ENCODE data around the gene FSTL4. TPM values are rescaled to one million over a fixed set of nuclear protein-coding genes. Genes with fewer than 3 reads are reported as not detected.

Gene FSTL4
- total and polyA plus RNA-seq, 4 donors: 0.02 to 0.18 TPM; not detected in 2

GRCh38 chr5:133341296-133341695 is 271.0 kb downstream of the FSTL4 start (continued):
- TF ChIP-seq, protein P1, sequence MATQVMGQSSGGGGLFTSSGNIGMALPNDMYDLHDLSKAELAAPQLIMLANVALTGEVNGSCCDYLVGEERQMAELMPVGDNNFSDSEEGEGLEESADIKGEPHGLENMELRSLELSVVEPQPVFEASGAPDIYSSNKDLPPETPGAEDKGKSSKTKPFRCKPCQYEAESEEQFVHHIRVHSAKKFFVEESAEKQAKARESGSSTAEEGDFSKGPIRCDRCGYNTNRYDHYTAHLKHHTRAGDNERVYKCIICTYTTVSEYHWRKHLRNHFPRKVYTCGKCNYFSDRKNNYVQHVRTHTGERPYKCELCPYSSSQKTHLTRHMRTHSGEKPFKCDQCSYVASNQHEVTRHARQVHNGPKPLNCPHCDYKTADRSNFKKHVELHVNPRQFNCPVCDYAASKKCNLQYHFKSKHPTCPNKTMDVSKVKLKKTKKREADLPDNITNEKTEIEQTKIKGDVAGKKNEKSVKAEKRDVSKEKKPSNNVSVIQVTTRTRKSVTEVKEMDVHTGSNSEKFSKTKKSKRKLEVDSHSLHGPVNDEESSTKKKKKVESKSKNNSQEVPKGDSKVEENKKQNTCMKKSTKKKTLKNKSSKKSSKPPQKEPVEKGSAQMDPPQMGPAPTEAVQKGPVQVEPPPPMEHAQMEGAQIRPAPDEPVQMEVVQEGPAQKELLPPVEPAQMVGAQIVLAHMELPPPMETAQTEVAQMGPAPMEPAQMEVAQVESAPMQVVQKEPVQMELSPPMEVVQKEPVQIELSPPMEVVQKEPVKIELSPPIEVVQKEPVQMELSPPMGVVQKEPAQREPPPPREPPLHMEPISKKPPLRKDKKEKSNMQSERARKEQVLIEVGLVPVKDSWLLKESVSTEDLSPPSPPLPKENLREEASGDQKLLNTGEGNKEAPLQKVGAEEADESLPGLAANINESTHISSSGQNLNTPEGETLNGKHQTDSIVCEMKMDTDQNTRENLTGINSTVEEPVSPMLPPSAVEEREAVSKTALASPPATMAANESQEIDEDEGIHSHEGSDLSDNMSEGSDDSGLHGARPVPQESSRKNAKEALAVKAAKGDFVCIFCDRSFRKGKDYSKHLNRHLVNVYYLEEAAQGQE (IDR thresholded peaks at IDR 0.05): no peak
- TF ChIP-seq RAD21 (IDR thresholded peaks at IDR 0.05): no peak

DNA sequence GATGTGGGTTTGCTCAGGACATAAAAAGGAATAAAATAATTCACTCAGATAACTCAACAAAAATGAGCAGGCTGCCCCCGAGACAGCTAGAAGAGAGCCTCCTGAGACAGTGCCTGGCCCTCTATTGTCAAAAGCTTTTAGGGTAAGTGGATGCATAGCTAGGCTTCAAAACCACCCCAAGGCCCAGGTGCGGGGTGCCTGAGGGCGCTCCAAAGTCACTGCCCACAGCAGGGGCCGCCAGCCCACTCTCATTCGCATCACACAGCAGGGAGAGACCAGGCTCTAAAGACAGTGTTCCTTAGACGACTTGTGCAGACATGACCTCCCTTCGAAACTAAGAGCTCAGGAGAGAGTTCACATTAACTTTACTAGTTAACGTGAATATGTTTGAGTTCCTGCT is 271.5 kb downstream of the FSTL4 start:
- TF ChIP-seq, protein P2, sequence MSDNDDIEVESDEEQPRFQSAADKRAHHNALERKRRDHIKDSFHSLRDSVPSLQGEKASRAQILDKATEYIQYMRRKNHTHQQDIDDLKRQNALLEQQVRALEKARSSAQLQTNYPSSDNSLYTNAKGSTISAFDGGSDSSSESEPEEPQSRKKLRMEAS (IDR thresholded peaks at IDR 0.05): no peak
- TF ChIP-seq ATF3 (IDR thresholded peaks at IDR 0.05): no peak
- no peak for TF ChIP-seq FOXA2 (IDR thresholded peaks at IDR 0.05)
- TF ChIP-seq RXRA (IDR thresholded peaks at IDR 0.05): no peak
- TF ChIP-seq YY1 (IDR thresholded peaks at IDR 0.05): no peak
- no peak for TF ChIP-seq SP1 (IDR thresholded peaks at IDR 0.05)
- no peak for TF ChIP-seq RAD21 (IDR thresholded peaks at IDR 0.05)
- TF ChIP-seq EGR1 (IDR thresholded peaks at IDR 0.05; ENCODE audit: low read depth in 2 of 2): no peak
- TF ChIP-seq HNF4G (IDR thresholded peaks at IDR 0.05): no peak
- TF ChIP-seq HNF4A (conservative IDR thresholded peaks at IDR 0.05): no peak
- no peak for TF ChIP-seq GABPA (IDR thresholded peaks at IDR 0.05 in 1 of 2, conservative IDR thresholded peaks at IDR 0.05 in 1 of 2)
- no peak for TF ChIP-seq FOXA1 (IDR thresholded peaks at IDR 0.05)
- TF ChIP-seq, protein P1 (IDR thresholded peaks at IDR 0.05): no peak
- TF ChIP-seq, protein P3, sequence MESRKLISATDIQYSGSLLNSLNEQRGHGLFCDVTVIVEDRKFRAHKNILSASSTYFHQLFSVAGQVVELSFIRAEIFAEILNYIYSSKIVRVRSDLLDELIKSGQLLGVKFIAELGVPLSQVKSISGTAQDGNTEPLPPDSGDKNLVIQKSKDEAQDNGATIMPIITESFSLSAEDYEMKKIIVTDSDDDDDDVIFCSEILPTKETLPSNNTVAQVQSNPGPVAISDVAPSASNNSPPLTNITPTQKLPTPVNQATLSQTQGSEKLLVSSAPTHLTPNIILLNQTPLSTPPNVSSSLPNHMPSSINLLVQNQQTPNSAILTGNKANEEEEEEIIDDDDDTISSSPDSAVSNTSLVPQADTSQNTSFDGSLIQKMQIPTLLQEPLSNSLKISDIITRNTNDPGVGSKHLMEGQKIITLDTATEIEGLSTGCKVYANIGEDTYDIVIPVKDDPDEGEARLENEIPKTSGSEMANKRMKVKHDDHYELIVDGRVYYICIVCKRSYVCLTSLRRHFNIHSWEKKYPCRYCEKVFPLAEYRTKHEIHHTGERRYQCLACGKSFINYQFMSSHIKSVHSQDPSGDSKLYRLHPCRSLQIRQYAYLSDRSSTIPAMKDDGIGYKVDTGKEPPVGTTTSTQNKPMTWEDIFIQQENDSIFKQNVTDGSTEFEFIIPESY (IDR thresholded peaks at IDR 0.05): no peak
- H3K4me3 ChIP-seq (ENCODE audit: low read depth in 1 of 3, low read length in 3 of 3): no peak overlapping the region
- no peaks in the 10 kb centered on the region for H3K36me3 ChIP-seq (ENCODE audit: control insufficient read depth in 4 of 4, insufficient read depth in 3 of 4, low read depth in 1 of 4, low read length in 3 of 4)
- H3K27me3 ChIP-seq (ENCODE audit: control insufficient read depth in 4 of 4, insufficient read depth in 4 of 4, low read length in 3 of 4): no peaks in the 10 kb centered on the region
- 93% methylated on average over 8 of the region's 8 CpGs for WGBS
- H3K9ac ChIP-seq (ENCODE audit: low read depth in 1 of 2, low read length in 2 of 2): no peak overlapping the region
- no peak overlapping the region for H3K27ac ChIP-seq (ENCODE audit: low read depth in 1 of 2, low read length in 2 of 2)
- DNase-seq (ENCODE audit: low spot score): no peak
- no peaks in the 10 kb centered on the region for H3K4me1 ChIP-seq (ENCODE audit: control insufficient read depth in 4 of 4, insufficient read depth in 4 of 4, low read length in 3 of 4)
- no peaks in the 10 kb centered on the region for H3K9me3 ChIP-seq (ENCODE audit: control insufficient read depth in 4 of 4, low read length in 3 of 4)

All from liver (tissue), 9 donors.